ENCODE results near the gene EFCAB11.

DNA sequence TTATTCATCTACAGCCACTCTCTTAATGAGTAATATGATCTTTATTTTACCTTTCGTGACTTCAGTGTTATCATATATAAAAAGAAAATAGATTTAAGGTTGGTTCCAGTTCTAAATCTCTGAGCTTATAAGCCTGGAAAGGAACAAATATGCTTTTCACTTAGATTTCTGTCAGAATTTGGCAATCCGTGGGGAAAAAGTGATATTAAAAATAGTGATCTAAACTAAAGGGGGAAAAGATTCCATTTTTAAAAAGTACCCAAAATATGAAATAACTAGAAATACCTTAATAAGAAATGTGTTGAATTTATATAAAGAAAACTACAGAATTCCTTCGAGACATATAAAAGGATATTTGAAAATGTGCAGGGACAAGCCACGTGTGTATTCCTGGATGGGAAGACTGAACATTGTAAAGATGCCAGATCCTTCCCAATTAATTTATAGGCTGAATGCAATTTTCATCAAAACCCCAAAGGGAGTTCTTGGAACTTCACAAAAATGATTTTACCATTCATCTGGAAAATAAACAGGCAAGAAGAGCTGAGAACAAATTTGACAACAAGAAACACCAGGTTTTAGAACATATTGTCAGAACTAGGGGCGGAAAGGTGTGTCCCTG, 142.5 kb downstream of the EFCAB11 start:
- TF ChIP-seq, protein P1, sequence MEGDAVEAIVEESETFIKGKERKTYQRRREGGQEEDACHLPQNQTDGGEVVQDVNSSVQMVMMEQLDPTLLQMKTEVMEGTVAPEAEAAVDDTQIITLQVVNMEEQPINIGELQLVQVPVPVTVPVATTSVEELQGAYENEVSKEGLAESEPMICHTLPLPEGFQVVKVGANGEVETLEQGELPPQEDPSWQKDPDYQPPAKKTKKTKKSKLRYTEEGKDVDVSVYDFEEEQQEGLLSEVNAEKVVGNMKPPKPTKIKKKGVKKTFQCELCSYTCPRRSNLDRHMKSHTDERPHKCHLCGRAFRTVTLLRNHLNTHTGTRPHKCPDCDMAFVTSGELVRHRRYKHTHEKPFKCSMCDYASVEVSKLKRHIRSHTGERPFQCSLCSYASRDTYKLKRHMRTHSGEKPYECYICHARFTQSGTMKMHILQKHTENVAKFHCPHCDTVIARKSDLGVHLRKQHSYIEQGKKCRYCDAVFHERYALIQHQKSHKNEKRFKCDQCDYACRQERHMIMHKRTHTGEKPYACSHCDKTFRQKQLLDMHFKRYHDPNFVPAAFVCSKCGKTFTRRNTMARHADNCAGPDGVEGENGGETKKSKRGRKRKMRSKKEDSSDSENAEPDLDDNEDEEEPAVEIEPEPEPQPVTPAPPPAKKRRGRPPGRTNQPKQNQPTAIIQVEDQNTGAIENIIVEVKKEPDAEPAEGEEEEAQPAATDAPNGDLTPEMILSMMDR (IDR thresholded peaks at IDR 0.05): no peak
- no peak for TF ChIP-seq POLR2A (IDR thresholded peaks at IDR 0.05)
